GM12801 (cell line): ENCODE measurements around the gene ZBTB5.

Experiments
- TF ChIP-seq, protein P1 (sequence below): IDR thresholded peaks from one replicate; pipeline ENCODE4 v1.5.1; 2011; ENCODE audit warnings: control low read depth; ENCODE audit not compliant: insufficient read length; ENCODE audit errors: extremely low read depth

Gene ZBTB5

DNA sequence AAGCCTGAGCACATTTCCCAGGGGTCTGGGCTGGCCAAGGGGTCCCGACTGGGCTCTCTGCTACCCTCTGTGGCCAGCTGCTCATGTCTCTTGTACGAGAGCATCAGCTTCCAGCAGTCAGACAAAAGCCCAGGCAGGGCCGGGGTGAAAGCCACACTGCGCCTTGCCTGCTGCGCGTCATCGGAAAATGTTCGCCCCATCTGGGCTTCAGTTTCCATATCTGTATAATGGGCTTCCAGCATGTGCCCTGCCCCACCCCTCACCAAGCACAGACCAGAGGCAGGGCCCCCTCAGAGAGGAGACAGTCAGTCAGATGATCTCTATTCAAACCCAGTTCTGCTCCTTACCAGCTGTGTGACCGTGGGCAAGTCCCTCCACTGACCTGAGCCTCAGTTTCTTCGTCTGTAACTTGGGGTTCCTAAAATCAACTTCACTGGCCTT, 50.7 kb downstream of the ZBTB5 start:
- TF ChIP-seq, protein P1, sequence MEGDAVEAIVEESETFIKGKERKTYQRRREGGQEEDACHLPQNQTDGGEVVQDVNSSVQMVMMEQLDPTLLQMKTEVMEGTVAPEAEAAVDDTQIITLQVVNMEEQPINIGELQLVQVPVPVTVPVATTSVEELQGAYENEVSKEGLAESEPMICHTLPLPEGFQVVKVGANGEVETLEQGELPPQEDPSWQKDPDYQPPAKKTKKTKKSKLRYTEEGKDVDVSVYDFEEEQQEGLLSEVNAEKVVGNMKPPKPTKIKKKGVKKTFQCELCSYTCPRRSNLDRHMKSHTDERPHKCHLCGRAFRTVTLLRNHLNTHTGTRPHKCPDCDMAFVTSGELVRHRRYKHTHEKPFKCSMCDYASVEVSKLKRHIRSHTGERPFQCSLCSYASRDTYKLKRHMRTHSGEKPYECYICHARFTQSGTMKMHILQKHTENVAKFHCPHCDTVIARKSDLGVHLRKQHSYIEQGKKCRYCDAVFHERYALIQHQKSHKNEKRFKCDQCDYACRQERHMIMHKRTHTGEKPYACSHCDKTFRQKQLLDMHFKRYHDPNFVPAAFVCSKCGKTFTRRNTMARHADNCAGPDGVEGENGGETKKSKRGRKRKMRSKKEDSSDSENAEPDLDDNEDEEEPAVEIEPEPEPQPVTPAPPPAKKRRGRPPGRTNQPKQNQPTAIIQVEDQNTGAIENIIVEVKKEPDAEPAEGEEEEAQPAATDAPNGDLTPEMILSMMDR: no peak

DNA sequence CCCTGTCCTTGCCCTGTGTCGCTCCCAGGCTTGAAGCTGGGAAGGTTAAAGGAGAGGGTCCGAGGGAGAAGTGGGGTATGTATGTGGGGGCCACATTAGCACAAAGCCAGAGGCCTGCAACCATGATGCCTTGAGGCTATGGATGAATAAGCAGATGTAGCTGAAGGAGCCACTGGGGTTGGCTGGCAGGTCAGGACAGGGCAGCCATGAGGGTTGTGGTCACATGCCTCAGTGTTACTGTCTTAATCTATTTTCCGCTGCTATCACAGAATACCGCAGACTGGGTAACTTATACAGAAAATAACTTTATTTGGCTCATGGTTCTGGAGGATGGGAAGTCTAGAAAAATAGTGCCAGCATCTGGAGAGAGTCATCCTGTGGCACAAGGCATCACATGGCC, 51.9 kb downstream of the ZBTB5 start:
- TF ChIP-seq, protein P1: no peak

DNA sequence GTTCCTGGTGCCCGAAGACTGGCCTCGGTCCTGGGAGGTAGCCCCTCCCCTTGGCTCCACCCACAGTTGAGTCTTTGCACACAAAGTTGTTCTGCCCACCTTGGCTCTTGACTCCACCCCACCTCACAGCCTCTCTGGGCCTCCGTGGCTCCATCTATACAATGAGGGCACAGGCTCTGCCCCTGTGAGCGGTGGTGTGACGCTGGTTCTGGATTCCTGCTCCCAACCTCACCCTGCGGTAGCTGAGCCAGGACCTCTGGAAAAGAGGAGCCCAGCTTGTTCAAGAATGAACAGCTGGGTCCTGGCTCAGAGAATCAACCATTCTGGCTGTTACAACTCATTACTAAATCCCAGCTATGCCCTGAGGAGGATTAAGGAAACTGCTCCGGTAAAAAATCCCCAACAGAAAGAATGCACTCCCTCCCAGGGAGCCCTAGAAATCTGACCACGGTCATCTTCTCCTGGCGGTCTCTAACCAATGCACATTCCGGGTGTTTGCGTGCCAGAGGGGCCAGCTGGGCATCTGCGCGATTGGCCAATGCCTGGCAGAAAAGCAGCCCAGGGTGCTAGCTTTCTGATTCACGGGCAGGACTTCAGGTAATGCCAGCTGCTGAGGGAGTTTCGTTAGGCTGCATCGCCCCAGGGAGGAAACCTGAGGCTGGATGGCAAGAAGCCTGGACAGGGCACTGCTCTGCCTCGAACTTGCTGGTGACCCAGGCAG, 52.7 kb downstream of the ZBTB5 start:
- TF ChIP-seq, protein P1: no peak

DNA sequence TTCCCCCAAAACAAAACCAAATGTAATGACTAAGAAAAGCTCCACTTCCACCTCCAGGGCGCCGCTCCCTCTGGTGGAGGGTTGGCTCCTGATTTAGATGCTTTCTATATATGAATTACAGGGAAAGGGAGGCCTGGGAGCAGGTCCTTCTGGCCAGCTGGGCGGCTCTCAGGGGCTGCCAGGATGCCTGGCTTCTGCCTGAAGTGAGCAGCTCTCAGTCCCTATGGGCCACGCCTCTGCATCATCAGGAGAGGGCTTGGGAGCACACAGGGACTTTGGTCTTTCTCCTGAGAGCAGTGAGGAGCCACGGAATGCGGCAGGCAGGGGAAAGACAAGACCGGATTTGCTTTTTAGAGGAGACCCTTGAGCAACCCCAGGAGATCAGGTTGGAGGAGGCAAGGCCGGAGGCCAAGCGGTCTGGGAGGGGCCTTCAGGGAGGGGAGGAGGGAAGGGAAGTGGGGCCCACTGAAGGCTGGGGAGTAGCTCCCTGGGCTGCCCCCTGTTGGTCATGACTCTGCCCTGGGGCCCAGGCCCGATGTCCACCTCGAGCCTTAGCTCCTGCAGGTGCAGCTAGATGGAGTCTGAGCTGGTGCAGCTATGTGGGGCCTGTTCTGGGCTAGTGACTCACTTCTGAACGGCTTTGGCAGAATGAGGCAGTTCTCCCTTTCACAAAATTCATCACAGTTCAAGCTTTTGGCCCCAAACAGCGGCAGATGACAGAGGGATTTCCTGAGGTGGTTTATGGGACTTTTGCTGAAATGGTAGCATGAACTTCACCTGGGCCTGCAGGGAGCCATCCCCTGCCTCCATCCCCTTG, 54.1 kb downstream of the ZBTB5 start:
- TF ChIP-seq, protein P1: no peak

DNA sequence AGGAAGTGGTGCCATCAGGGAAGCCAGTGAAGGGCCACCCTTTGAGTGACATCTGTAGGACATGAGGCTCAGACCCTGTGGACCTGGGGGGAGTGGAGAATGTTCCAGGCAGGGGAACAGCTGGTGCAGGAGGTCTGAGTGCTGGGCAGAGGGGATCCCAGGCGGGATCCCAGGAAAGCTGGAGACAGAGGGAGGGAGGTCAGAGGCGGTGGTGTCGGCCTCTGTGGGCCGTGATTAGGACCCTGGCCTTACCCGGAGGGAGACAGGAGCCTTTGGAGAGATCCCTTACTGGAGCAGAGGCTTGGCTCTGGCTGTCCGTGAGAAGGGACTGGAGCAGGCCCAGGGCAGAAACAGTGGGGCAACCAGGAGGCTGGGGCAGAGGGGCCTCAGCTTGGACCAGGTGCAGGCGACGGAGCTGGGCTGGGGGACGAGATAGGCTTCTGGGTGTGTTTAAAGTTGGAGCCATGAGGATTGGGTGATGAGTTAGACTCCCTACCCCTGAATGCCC, 54.8 kb downstream of the ZBTB5 start:
- TF ChIP-seq, protein P1: no peak

DNA sequence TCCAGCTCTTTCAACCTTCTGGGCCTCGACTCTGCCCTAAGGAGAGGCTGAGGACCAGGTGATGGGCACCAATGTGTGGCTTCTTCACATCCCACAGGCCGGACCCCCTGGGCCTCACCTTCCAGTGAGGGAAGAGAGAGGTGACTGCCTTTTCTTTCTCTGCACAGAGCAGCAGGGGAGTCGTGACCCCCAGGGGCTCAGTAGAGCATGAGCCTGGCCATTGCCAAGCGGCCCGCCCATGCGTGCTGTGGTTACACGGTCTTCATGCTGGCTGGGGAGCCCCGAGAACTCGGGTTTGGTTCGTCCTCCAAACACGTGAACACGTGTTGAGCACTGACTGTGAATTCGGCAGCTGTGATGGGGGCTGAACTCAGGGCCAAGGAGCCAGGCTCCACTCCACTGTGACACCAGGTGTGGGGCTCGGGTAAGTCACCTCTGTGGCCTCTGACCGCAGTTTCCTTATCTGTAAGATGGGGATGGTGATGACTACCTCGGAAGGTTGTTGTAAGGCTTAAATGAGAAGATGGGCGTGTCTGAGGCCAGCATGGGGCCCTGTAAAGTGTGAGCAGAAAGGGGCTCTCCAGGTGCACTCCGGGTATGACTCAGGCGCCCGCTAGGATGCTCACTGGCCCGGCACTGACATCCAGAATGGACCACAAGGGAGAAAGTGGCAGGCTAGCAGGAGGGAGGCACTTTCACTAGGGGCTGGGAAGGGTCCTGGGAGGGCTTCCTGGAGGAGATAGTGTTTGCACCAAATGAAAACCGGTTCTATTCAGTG, 56.1 kb downstream of the ZBTB5 start:
- TF ChIP-seq, protein P1: no peak

DNA sequence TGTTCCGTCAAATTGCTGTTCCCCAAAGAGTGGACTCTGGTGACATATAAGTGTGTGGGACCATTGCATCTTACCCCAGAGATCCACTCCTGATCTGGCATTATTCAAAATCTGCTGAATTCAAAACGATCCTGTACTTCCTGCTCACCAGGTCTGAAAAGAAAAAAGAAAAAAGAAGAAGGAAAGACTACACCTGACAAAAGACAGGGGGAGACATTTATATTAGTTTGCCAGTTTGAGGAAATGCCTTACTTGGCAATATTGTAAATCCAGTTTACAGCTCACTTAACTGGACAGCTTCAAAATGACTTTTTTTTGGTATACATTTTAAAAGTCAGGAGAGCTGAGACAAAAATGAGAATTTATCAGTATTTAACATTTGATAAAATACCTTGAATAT, 57.8 kb downstream of the ZBTB5 start:
- TF ChIP-seq, protein P1: no peak
